ENCODE measurements around the gene CES1.

DNA sequence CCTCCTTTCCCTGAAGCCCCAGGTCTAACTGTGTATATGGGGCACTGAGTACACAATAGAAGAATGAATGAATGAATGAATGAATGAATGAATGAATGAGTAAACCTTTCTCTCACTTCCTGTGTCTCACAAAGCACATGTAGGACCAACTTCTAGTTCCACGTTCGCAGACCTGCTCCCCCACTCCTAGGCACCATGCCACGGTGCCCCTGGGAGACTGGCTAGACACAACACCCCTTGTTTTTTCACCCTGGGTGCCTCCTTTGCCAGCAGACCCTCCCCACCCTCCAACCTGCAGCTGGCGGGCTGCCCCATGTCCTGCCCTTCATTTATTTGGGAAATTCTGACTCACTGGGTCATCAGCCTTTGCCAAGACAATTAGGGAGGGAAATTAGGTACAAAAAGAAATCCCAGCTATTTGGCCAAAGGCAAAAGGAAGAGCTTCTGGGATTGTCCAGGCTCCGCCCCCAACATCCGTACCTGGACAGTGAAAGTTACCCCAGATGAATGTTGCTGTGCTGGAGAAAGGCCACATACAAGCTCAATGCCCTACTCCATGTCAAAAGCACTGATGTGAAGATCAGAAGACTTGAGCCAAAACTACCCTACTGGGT, 7.7 kb downstream of the CES1 start:
- no peak for TF ChIP-seq CTCF (IDR thresholded peaks at IDR 0.05; ENCODE audit: low read length)
- TF ChIP-seq EZH2 (IDR thresholded peaks at IDR 0.05; ENCODE audit: borderline replicate concordance, low read length): no peak

Data from OCI-LY1 (cell line).